ENCODE data around the gene SPRN. TPM values are rescaled to one million over a fixed set of nuclear protein-coding genes. Genes with fewer than 3 reads are reported as not detected.
A peak's percentile ranks its signal among the peaks of the same experiment; 100 is the strongest.

Gene SPRN
- total and polyA plus RNA-seq, 2 experiments from 2014 or later, result 0.31 TPM

DNA sequence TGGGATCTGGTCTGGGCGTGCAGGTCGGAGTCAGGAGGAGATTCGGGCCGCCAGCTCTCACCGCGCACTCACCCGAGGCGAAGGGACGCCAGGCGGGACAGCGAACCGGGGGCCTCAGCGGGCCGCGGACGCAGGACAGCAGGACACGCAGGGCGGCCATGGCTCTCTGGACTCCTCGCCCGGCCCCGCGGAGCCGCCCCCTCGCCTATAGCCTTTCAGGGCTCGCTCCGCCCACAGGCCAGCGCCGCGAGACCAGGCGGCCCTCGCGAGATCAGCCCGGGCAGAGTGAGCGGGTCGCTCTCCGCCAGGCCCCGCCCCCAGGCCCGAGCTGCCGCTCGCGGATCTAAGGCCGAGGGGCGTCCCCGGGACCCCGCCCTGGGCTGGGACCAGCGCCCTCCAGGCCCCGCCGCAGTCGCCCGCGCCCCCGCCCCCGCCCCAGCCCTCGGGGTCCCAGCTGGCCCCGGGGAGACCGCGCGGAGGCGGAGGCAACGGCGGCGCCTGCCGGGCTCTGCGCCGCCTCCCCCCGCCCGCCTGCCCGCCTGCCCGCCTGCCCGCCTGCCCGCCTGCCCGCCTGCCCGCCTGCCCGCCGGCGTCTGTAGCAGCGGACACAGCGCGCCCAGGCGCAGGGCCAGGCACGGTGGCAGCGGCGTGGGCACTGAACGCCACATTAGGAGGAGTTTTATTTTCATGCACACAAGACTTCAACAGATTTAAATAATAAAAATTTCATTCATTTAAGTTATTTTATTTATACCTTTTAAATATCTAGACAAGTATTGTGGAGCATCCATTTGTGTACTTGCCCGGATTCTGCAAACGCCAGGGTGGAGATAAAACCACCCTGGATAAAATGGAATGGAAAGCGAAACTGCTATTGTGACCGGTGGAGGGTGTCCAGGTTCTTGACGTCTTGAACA is 51.0 kb downstream of the SPRN start, which contains the start of gene ECHS1:
Gene ECHS1, minus strand, starts transcription at position 181 of the 917 bp plus-strand sequence. Its CDS starts 21 bp downstream, at position 160.
- H3K27ac Mint-ChIP-seq, result peak within 1 kb of the TSS; percentile 83; the same call in 1 of the 2 replicates
- H3F3A ChIP-seq (replicated peaks; ENCODE audit: low read depth), result 0 out of 2 replicates have a peak, but pooled peaks cover 3% of the 10 kb centered on the region
- H3K9me3 Mint-ChIP-seq, result no peaks in the 10 kb centered on the region; the same call in 2 of the 3 replicates
- DNase-seq (ENCODE audit: low spot score) (peak; percentile 98), ATAC-seq (peak; percentile 94)
- TF ChIP-seq CREB1 (CRISPR knock-in tag; IDR thresholded peaks at IDR 0.05; ENCODE audit: low read depth), result no peak
- TF ChIP-seq, protein P1, sequence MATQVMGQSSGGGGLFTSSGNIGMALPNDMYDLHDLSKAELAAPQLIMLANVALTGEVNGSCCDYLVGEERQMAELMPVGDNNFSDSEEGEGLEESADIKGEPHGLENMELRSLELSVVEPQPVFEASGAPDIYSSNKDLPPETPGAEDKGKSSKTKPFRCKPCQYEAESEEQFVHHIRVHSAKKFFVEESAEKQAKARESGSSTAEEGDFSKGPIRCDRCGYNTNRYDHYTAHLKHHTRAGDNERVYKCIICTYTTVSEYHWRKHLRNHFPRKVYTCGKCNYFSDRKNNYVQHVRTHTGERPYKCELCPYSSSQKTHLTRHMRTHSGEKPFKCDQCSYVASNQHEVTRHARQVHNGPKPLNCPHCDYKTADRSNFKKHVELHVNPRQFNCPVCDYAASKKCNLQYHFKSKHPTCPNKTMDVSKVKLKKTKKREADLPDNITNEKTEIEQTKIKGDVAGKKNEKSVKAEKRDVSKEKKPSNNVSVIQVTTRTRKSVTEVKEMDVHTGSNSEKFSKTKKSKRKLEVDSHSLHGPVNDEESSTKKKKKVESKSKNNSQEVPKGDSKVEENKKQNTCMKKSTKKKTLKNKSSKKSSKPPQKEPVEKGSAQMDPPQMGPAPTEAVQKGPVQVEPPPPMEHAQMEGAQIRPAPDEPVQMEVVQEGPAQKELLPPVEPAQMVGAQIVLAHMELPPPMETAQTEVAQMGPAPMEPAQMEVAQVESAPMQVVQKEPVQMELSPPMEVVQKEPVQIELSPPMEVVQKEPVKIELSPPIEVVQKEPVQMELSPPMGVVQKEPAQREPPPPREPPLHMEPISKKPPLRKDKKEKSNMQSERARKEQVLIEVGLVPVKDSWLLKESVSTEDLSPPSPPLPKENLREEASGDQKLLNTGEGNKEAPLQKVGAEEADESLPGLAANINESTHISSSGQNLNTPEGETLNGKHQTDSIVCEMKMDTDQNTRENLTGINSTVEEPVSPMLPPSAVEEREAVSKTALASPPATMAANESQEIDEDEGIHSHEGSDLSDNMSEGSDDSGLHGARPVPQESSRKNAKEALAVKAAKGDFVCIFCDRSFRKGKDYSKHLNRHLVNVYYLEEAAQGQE (IDR thresholded peaks at IDR 0.05; ENCODE audit: unreplicated experiment), result no peak
- peak; percentile 89 for TF ChIP-seq POLR2AphosphoS5 (IDR thresholded peaks at IDR 0.05; ENCODE audit: low read depth)
- no peak for TF ChIP-seq NANOG (IDR thresholded peaks at IDR 0.05; ENCODE audit: borderline replicate concordance)
- H3K4me1 ChIP-seq (ENCODE audit: insufficient read depth), result peaks cover 5% of the 10 kb centered on the region; the same call in 1 of the 2 replicates
- H3K4me1 Mint-ChIP-seq, result peaks cover 5% of the 10 kb centered on the region
- peaks cover 48% of the 10 kb centered on the region for H3K27me3 ChIP-seq (ENCODE audit: insufficient read depth)
- peak within 1 kb of the TSS; percentile 72 for H3K4me2 ChIP-seq
- no peaks in the 10 kb centered on the region for H3K36me3 ChIP-seq (ENCODE audit: insufficient read depth)
- no peaks in the 10 kb centered on the region for H3K9me2 ChIP-seq (ENCODE audit: insufficient read depth)
- no peak within 1 kb of the TSS for H3K27ac ChIP-seq (ENCODE audit: low read depth)
- H2AFZ ChIP-seq, result no peak within 1 kb of the TSS
- peaks cover 24% of the 10 kb centered on the region for H3K36me3 Mint-ChIP-seq (ENCODE audit: low read depth)
- peaks cover 39% of the 10 kb centered on the region for H3K27me3 Mint-ChIP-seq (ENCODE audit: insufficient read depth, low read depth, poor library complexity)
- H4K20me1 ChIP-seq (replicated peaks; ENCODE audit: insufficient read depth), result peaks cover 4% of the 10 kb centered on the region; the same call in 1 of the 2 replicates
- no peaks in the 10 kb centered on the region for H3K79me2 ChIP-seq (replicated peaks; ENCODE audit: insufficient read depth)
- H3K4me3 Mint-ChIP-seq, result peak within 1 kb of the TSS; percentile 88
- H3K4me3 ChIP-seq, result peak within 1 kb of the TSS; percentile 69

DNA sequence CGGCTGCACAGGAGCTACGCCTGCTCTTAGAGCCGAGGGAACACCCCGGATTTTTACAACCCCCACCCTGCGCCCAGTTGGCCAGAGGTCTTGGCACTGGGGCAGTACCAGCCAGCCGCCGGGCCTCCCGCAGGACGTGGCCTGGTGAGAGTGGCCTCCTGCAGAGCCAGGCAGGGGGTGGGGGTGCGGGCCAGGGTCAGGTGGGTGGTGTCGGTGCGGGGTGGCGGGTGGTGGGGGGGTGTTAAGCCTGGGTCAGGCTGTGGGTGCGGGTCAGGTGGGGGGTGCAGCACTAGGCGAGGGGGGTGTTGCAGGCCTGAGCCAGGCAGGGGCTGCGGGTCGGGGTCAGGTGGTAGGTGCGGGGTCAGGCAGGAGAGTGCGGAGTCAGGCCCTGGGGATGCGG is 51.9 kb downstream of the SPRN start:
- no peaks in the 10 kb centered on the region for H3K36me3 ChIP-seq (ENCODE audit: insufficient read depth)
- Mint-ChIP-seq H3K27me3 (ENCODE audit: insufficient read depth, low read depth, poor library complexity) (peaks cover 30% of the 10 kb centered on the region), H3K4me3 (peak overlapping the region; percentile 88), H3K4me1 (peaks cover 5% of the 10 kb centered on the region), H3K27ac (no peak overlapping the region), H3K9me3 (no peaks in the 10 kb centered on the region; the same call in 2 of the 3 replicates), H3K36me3 (ENCODE audit: low read depth) (peaks cover 30% of the 10 kb centered on the region)
- no peak overlapping the region for H2AFZ ChIP-seq
- H3K27me3 ChIP-seq (ENCODE audit: insufficient read depth), result peaks cover 39% of the 10 kb centered on the region
- H3K4me1 ChIP-seq (ENCODE audit: insufficient read depth), result no peaks in the 10 kb centered on the region
- peak overlapping the region; percentile 26; the same call in 1 of the 2 replicates for H3K4me3 ChIP-seq
- H3K79me2 ChIP-seq (replicated peaks; ENCODE audit: insufficient read depth), result no peaks in the 10 kb centered on the region
- no peak overlapping the region for H3K27ac ChIP-seq (ENCODE audit: low read depth)
- H3F3A ChIP-seq (replicated peaks; ENCODE audit: low read depth), result 0 out of 2 replicates have a peak, but pooled peaks cover 3% of the 10 kb centered on the region
- H4K20me1 ChIP-seq (replicated peaks; ENCODE audit: insufficient read depth), result peaks cover 4% of the 10 kb centered on the region; the same call in 1 of the 2 replicates
- ATAC-seq (peak; percentile 6; the same call in 2 of the 3 replicates), DNase-seq (ENCODE audit: low spot score) (no peak)
- no peak overlapping the region for H3K4me2 ChIP-seq
- no peaks in the 10 kb centered on the region for H3K9me2 ChIP-seq (ENCODE audit: insufficient read depth)
- TF ChIP-seq EZH2phosphoT487 (IDR thresholded peaks at IDR 0.05; ENCODE audit: unreplicated experiment) (no peak), JUNB (IDR thresholded peaks at IDR 0.05; ENCODE audit: unreplicated experiment) (no peak), POLR2AphosphoS5 (IDR thresholded peaks at IDR 0.05; ENCODE audit: low read depth) (no peak), ZNF331 (CRISPR knock-in tag; IDR thresholded peaks at IDR 0.05; ENCODE audit: low read depth) (no peak), STAT1 (IDR thresholded peaks at IDR 0.05; ENCODE audit: unreplicated experiment) (no peak)
- TF ChIP-seq, protein P2, sequence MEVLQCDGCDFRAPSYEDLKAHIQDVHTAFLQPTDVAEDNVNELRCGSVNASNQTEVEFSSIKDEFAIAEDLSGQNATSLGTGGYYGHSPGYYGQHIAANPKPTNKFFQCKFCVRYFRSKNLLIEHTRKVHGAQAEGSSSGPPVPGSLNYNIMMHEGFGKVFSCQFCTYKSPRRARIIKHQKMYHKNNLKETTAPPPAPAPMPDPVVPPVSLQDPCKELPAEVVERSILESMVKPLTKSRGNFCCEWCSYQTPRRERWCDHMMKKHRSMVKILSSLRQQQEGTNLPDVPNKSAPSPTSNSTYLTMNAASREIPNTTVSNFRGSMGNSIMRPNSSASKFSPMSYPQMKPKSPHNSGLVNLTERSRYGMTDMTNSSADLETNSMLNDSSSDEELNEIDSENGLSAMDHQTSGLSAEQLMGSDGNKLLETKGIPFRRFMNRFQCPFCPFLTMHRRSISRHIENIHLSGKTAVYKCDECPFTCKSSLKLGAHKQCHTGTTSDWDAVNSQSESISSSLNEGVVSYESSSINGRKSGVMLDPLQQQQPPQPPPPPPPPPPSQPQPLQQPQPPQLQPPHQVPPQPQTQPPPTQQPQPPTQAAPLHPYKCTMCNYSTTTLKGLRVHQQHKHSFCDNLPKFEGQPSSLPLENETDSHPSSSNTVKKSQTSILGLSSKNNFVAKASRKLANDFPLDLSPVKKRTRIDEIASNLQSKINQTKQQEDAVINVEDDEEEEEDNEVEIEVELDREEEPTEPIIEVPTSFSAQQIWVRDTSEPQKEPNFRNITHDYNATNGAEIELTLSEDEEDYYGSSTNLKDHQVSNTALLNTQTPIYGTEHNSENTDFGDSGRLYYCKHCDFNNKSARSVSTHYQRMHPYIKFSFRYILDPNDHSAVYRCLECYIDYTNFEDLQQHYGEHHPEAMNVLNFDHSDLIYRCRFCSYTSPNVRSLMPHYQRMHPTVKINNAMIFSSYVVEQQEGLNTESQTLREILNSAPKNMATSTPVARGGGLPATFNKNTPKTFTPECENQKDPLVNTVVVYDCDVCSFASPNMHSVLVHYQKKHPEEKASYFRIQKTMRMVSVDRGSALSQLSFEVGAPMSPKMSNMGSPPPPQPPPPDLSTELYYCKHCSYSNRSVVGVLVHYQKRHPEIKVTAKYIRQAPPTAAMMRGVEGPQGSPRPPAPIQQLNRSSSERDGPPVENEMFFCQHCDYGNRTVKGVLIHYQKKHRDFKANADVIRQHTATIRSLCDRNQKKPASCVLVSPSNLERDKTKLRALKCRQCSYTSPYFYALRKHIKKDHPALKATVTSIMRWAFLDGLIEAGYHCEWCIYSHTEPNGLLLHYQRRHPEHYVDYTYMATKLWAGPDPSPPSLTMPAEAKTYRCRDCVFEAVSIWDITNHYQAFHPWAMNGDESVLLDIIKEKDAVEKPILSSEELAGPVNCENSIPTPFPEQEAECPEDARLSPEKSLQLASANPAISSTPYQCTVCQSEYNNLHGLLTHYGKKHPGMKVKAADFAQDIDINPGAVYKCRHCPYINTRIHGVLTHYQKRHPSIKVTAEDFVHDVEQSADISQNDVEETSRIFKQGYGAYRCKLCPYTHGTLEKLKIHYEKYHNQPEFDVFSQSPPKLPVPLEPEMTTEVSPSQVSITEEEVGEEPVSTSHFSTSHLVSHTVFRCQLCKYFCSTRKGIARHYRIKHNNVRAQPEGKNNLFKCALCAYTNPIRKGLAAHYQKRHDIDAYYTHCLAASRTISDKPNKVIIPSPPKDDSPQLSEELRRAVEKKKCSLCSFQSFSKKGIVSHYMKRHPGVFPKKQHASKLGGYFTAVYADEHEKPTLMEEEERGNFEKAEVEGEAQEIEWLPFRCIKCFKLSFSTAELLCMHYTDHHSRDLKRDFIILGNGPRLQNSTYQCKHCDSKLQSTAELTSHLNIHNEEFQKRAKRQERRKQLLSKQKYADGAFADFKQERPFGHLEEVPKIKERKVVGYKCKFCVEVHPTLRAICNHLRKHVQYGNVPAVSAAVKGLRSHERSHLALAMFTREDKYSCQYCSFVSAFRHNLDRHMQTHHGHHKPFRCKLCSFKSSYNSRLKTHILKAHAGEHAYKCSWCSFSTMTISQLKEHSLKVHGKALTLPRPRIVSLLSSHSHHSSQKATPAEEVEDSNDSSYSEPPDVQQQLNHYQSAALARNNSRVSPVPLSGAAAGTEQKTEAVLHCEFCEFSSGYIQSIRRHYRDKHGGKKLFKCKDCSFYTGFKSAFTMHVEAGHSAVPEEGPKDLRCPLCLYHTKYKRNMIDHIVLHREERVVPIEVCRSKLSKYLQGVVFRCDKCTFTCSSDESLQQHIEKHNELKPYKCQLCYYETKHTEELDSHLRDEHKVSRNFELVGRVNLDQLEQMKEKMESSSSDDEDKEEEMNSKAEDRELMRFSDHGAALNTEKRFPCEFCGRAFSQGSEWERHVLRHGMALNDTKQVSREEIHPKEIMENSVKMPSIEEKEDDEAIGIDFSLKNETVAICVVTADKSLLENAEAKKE (CRISPR knock-in tag; IDR thresholded peaks at IDR 0.05), result no peak

Data from GM23338 (cell line).